ENCODE measurements around the gene AMOTL2. TPM values are rescaled to one million over a fixed set of nuclear protein-coding genes. Genes with fewer than 3 reads are reported as not detected.

The AMOTL2 gene
- polyA plus RNA-seq, 1 of the 3 experiments (the other 2 are of a cell fraction): 185 TPM

- Histone ChIP-seq H3K9me3 (no peaks in the 10 kb centered on the region), H4K20me1 (ENCODE audit: insufficient read depth) (peaks cover 12% of the 10 kb centered on the region), H3K79me2 (ENCODE audit: insufficient read depth) (peaks cover 27% of the 10 kb centered on the region), H3K4me2 (no peak overlapping the region), H3K9me2 (no peaks in the 10 kb centered on the region), H3F3A (replicated peaks; ENCODE audit: insufficient read depth) (peaks cover 62% of the 10 kb centered on the region), H3K4me1 (ENCODE audit: control insufficient read depth in 1 of 2, insufficient read depth in 2 of 2, low read depth in 1 of 2, low read length in 1 of 2) (peaks cover 10 to 30% of the 10 kb centered on the region in 2 experiments; a peak in 3 of 4 replicates), H3K27ac (ENCODE audit: low read depth in 2 of 2, low read length in 1 of 2) (peak overlapping the region in 1 of 2 experiments; percentile 99; a peak in 2 of 4 replicates), H3K36me3 (replicated peaks in 1 of 2; ENCODE audit: control insufficient read depth in 1 of 2, insufficient read depth in 2 of 2, low read length in 1 of 2) (peaks cover 41 to 46% of the 10 kb centered on the region in 2 experiments), H2AFZ (ENCODE audit: low read depth) (no peak overlapping the region), H3K4me3 (ENCODE audit: low read depth in 2 of 2, low read length in 1 of 2) (no peak overlapping the region), H3K9ac (no peak overlapping the region), H3K27me3 (ENCODE audit: insufficient read depth) (no peaks in the 10 kb centered on the region)
- peak; percentile 58; the same call in 1 of the 2 replicates for TF ChIP-seq SIN3A (IDR thresholded peaks at IDR 0.05; ENCODE audit: borderline replicate concordance, low read depth, low read length)
- peak; percentile 20; the same call in 1 of the 2 replicates for TF ChIP-seq ELF1 (IDR thresholded peaks at IDR 0.05)
- TF ChIP-seq, protein P1, sequence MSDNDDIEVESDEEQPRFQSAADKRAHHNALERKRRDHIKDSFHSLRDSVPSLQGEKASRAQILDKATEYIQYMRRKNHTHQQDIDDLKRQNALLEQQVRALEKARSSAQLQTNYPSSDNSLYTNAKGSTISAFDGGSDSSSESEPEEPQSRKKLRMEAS (IDR thresholded peaks at IDR 0.05; ENCODE audit: low read depth): 0 out of 2 replicates have a peak, but pooled peaks have one; percentile 1
- no peak for TF ChIP-seq RCOR1 (IDR thresholded peaks at IDR 0.05; ENCODE audit: low read length)
- TF ChIP-seq, protein P2, sequence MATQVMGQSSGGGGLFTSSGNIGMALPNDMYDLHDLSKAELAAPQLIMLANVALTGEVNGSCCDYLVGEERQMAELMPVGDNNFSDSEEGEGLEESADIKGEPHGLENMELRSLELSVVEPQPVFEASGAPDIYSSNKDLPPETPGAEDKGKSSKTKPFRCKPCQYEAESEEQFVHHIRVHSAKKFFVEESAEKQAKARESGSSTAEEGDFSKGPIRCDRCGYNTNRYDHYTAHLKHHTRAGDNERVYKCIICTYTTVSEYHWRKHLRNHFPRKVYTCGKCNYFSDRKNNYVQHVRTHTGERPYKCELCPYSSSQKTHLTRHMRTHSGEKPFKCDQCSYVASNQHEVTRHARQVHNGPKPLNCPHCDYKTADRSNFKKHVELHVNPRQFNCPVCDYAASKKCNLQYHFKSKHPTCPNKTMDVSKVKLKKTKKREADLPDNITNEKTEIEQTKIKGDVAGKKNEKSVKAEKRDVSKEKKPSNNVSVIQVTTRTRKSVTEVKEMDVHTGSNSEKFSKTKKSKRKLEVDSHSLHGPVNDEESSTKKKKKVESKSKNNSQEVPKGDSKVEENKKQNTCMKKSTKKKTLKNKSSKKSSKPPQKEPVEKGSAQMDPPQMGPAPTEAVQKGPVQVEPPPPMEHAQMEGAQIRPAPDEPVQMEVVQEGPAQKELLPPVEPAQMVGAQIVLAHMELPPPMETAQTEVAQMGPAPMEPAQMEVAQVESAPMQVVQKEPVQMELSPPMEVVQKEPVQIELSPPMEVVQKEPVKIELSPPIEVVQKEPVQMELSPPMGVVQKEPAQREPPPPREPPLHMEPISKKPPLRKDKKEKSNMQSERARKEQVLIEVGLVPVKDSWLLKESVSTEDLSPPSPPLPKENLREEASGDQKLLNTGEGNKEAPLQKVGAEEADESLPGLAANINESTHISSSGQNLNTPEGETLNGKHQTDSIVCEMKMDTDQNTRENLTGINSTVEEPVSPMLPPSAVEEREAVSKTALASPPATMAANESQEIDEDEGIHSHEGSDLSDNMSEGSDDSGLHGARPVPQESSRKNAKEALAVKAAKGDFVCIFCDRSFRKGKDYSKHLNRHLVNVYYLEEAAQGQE (IDR thresholded peaks at IDR 0.05; ENCODE audit: low read depth, low read length): no peak
- no peak for TF ChIP-seq FOSL2 (IDR thresholded peaks at IDR 0.05; ENCODE audit: borderline replicate concordance, low read depth)
- TF ChIP-seq MEF2A (IDR thresholded peaks at IDR 0.05; ENCODE audit: borderline replicate concordance, low read depth): no peak
- TF ChIP-seq GABPA (IDR thresholded peaks at IDR 0.05; ENCODE audit: low read depth): no peak
- TF ChIP-seq JUND (IDR thresholded peaks at IDR 0.05): peak; percentile 13; the same call in 1 of the 2 replicates
- TF ChIP-seq, protein P3, sequence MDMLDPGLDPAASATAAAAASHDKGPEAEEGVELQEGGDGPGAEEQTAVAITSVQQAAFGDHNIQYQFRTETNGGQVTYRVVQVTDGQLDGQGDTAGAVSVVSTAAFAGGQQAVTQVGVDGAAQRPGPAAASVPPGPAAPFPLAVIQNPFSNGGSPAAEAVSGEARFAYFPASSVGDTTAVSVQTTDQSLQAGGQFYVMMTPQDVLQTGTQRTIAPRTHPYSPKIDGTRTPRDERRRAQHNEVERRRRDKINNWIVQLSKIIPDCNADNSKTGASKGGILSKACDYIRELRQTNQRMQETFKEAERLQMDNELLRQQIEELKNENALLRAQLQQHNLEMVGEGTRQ (IDR thresholded peaks at IDR 0.05; ENCODE audit: borderline replicate concordance, low read depth, low read length): no peak
- no peak for TF ChIP-seq YY1 (IDR thresholded peaks at IDR 0.05; ENCODE audit: low read depth)
- TF ChIP-seq FOXJ3 (CRISPR knock-in tag; IDR thresholded peaks at IDR 0.05): no peak
- TF ChIP-seq RXRA (IDR thresholded peaks at IDR 0.05; ENCODE audit: borderline replicate concordance, low read depth): no peak
- TF ChIP-seq, protein P4, sequence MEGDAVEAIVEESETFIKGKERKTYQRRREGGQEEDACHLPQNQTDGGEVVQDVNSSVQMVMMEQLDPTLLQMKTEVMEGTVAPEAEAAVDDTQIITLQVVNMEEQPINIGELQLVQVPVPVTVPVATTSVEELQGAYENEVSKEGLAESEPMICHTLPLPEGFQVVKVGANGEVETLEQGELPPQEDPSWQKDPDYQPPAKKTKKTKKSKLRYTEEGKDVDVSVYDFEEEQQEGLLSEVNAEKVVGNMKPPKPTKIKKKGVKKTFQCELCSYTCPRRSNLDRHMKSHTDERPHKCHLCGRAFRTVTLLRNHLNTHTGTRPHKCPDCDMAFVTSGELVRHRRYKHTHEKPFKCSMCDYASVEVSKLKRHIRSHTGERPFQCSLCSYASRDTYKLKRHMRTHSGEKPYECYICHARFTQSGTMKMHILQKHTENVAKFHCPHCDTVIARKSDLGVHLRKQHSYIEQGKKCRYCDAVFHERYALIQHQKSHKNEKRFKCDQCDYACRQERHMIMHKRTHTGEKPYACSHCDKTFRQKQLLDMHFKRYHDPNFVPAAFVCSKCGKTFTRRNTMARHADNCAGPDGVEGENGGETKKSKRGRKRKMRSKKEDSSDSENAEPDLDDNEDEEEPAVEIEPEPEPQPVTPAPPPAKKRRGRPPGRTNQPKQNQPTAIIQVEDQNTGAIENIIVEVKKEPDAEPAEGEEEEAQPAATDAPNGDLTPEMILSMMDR (IDR thresholded peaks at IDR 0.05): no peak
- no peak for TF ChIP-seq POLR2AphosphoS5 (IDR thresholded peaks at IDR 0.05; ENCODE audit: low read depth, low read length)
- no peak for TF ChIP-seq RAD21 (IDR thresholded peaks at IDR 0.05; ENCODE audit: low read length)
- TF ChIP-seq, protein P5, sequence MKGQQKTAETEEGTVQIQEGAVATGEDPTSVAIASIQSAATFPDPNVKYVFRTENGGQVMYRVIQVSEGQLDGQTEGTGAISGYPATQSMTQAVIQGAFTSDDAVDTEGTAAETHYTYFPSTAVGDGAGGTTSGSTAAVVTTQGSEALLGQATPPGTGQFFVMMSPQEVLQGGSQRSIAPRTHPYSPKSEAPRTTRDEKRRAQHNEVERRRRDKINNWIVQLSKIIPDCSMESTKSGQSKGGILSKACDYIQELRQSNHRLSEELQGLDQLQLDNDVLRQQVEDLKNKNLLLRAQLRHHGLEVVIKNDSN (IDR thresholded peaks at IDR 0.05; ENCODE audit: borderline replicate concordance, low read depth): no peak
- TF ChIP-seq EZH2phosphoT487 (IDR thresholded peaks at IDR 0.05; ENCODE audit: borderline replicate concordance, low read depth): no peak
- TF ChIP-seq, protein P6, sequence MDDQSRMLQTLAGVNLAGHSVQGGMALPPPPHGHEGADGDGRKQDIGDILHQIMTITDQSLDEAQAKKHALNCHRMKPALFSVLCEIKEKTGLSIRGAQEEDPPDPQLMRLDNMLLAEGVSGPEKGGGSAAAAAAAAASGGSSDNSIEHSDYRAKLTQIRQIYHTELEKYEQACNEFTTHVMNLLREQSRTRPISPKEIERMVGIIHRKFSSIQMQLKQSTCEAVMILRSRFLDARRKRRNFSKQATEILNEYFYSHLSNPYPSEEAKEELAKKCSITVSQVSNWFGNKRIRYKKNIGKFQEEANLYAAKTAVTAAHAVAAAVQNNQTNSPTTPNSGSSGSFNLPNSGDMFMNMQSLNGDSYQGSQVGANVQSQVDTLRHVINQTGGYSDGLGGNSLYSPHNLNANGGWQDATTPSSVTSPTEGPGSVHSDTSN (IDR thresholded peaks at IDR 0.05): no peak; the same call in 1 of the 2 replicates
- TF ChIP-seq TEAD4 (IDR thresholded peaks at IDR 0.05; ENCODE audit: borderline replicate concordance, insufficient read depth): no peak
- no peak for TF ChIP-seq NRF1 (IDR thresholded peaks at IDR 0.05; ENCODE audit: low read depth, low read length)
- no peak for TF ChIP-seq RFX5 (IDR thresholded peaks at IDR 0.05; ENCODE audit: low read length)
- TF ChIP-seq FOXM1 (IDR thresholded peaks at IDR 0.05; ENCODE audit: low read depth): no peak
- POLR2A ChIA-PET: no interaction called here
- no peak for DNase-seq
- CTCF ChIA-PET: interaction anchor here (1.0 kb wide), 1 partner anchor 45 kb away, joined by 3 read pairs; no protein-coding TSS in a partner anchor
- WGBS (ENCODE audit: low lambda C conversion rate): 89% methylated on average over 6 of the region's 7 CpGs
Measured at GRCh38 chr3:134353831-134354611, 20.2 kb downstream of the AMOTL2 start.

Measured in SK-N-SH (cell line).